ENCODE data around the gene ECHDC3.

ECHDC3 gene

GRCh38 chr10:11813177-11813576 is 71.0 kb downstream of the ECHDC3 start:
- Histone ChIP-seq H3K27ac (ENCODE audit: low read length, poor library complexity, severe bottlenecking) (no peak overlapping the region), H2BK120ac (ENCODE audit: low read depth, low read length) (no peak overlapping the region), H3K4me3 (ENCODE audit: insufficient read depth in 1 of 2, low read depth in 1 of 2, low read length in 2 of 2) (no peak overlapping the region), H2BK12ac (ENCODE audit: low read length in 2 of 2) (no peak overlapping the region), H2AFZ (ENCODE audit: low read depth, low read length) (no peak overlapping the region), H3K9ac (ENCODE audit: low read length) (no peak overlapping the region), H4K91ac (ENCODE audit: low read length) (no peak overlapping the region), H3K4ac (ENCODE audit: low read depth in 1 of 2, low read length in 2 of 2) (no peak overlapping the region), H3K4me1 (ENCODE audit: control insufficient read depth, insufficient read depth, low read depth, low read length) (peaks cover 8% of the 10 kb centered on the region), H3K9me3 (ENCODE audit: control insufficient read depth, low read length) (no peaks in the 10 kb centered on the region), H3K23ac (ENCODE audit: low read length in 2 of 2) (no peak overlapping the region), H3K27me3 (ENCODE audit: control insufficient read depth in 1 of 2, insufficient read depth in 1 of 2, low read length in 2 of 2) (peaks cover 0 to 16% of the 10 kb centered on the region in 2 experiments), H3K18ac (ENCODE audit: low read depth in 1 of 2, low read length in 2 of 2) (no peak overlapping the region), H2BK5ac (ENCODE audit: low read depth, low read length, poor library complexity, severe bottlenecking) (no peak overlapping the region), H3K4me2 (ENCODE audit: low read length, poor library complexity, severe bottlenecking) (no peak overlapping the region), H2AK5ac (ENCODE audit: low read length, severe bottlenecking) (peak overlapping the region; percentile 15), H2BK15ac (ENCODE audit: low read depth, poor library complexity, severe bottlenecking) (no peak overlapping the region), H4K8ac (ENCODE audit: low read length) (no peak overlapping the region), H3K14ac (ENCODE audit: low read length in 2 of 2) (no peak overlapping the region), H3K79me1 (replicated peaks; ENCODE audit: low read length, poor library complexity, severe bottlenecking) (no peaks in the 10 kb centered on the region), H3K36me3 (ENCODE audit: control insufficient read depth in 1 of 2, insufficient read depth in 2 of 2, low read depth in 1 of 2, low read length in 2 of 2) (no peaks in the 10 kb centered on the region)
- 93% methylated on average over 6 of the region's 7 CpGs for WGBS
- DNase-seq: no peak
